Cardiac fibroblast (primary cell): ENCODE measurements around the gene MYO1C.

Source experiments
- DNase-seq, 2 donors: peaks; one replicate each; pipeline versions ENCODE4 v3.0.0 to v3.0.0-alpha.2; 2010; ENCODE audit warnings: low read depth in 2 of 2
- H3K4me3 ChIP-seq, 2 donors: replicated peaks in 1 of 2; 1 replicate in 1 of 2; 2 replicates in 1 of 2; pipeline ENCODE4 v1.5.1; 2011; ENCODE audit warnings: low read depth in 2 of 2, low read length in 2 of 2, mild to moderate bottlenecking in 2 of 2, moderate library complexity in 1 of 2
- CTCF ChIP-seq: IDR thresholded peaks from one replicate; pipeline ENCODE4 v1.5.1; 2011; ENCODE audit warnings: low read depth, mild to moderate bottlenecking, low read length, inconsistent platforms

Gene MYO1C

GRCh38 chr17:1474402-1475189, 17.9 kb downstream of the MYO1C start:
- no peak for TF ChIP-seq CTCF
- DNase-seq = no peak
- H3K4me3 ChIP-seq = no peak overlapping the region

GRCh38 chr17:1473841-1474240, 18.6 kb downstream of the MYO1C start:
- DNase-seq = no peak
- H3K4me3 ChIP-seq = no peak overlapping the region
- TF ChIP-seq CTCF = no peak

DNA sequence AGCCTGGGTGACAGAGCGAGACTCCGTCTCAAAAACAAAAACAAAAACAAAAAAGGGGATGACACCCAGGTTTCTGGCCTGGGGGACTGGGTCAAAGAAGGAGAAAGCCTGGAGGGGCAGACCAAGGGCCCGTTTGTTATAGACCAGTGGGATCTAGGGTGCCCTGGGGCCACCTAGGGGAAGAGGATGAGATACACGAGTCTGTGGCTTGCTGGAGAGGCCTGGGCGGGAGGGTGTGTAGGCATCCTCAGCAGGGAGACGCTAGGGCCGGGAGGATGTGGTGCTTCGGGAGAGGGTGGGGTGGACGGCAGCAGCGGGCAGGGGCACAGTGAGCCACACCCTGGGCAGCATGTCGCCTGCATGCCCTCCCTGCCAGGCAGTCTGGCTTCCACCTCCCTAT, 19.3 kb downstream of the MYO1C start:
- no peak overlapping the region for H3K4me3 ChIP-seq
- TF ChIP-seq CTCF = no peak
- DNase-seq = no peak

DNA sequence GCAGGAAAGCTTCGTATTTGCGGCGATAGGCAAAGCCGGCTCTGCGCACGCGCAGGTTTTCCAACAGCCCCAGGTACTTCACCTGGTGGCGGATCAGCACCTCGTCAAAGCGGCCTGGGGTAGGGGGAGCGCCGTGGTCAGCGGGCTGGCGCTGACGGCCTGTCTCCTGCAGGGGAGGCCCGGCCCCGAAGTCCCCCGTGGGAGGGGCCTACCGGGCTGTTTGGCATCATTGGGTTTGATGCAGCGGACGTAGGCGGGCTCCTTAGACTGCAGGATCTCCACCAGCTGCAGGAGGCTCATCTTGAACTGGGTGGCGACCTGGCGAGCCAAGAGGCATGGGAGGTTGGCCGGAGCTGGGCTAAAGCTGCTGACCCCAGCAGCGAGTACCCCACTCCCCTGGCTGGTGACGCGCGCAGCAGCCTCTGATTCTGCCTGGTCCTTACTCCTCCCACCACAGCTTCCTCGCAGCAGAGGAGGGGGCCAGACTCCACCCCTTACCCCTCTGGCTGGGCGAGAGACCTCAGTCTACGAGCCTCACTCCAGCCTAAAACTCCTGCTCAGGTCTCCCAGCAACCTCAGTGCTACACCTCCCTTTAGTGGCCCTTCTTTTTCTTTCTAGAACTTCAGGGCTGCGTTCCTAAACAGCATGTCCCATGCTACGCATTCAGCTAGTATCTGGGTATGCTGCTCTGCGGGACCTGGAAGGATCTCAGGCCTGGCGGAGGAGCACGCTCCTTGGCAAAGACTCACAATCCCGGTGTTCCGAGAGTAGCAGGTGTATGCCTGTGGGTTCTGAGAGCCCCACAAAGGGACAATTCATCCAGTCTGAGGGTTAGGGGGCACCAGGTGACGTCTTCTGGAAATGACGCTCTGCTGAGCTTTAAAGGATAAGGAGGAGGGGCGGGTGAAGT, 20.3 kb downstream of the MYO1C start:
- DNase-seq = no peak
- TF ChIP-seq CTCF = no peak
- no peak overlapping the region for H3K4me3 ChIP-seq

GRCh38 chr17:1471490-1471889, 21.0 kb downstream of the MYO1C start:
- no peak for TF ChIP-seq CTCF
- no peak overlapping the region for H3K4me3 ChIP-seq
- DNase-seq = no peak

- no peak for TF ChIP-seq CTCF
- no peak for DNase-seq
- H3K4me3 ChIP-seq = no peak overlapping the region
Measured at GRCh38 chr17:1470755-1471462, 21.6 kb downstream of the MYO1C start.
